B cell (primary cell): ENCODE results near the gene ABHD5. TPM values are rescaled to one million over a fixed set of nuclear protein-coding genes. Genes with fewer than 3 reads are reported as not detected.

ENCODE experiments used
- ATAC-seq: fragments of 200-7000 bp; cut with Tn5 transposase; one replicate; pipeline ENCODE4 v1.10.0; 2021; ENCODE audit warnings: low read depth, mild to moderate bottlenecking, moderate number of reproducible peaks, moderate library complexity
- CTCF ChIA-PET: fragments of 350-600 bp; sonication (Branson Sonifier 250); formaldehyde crosslinking; loops from one replicate; lab custom pipeline; 2021; ENCODE audit warnings: antibody characterized with exemption, inconsistent platforms; lab: Charles Lee
- POLR2A ChIA-PET: fragments of 350-600 bp; sonication (Branson Sonifier 250); formaldehyde crosslinking; loops from one replicate; lab custom pipeline; 2021; ENCODE audit warnings: antibody characterized with exemption; lab: Charles Lee
- DNase-seq: peaks from one replicate; pipeline ENCODE4 v3.0.0; 2013
- H2AFZ ChIP-seq: 2 replicates; pipeline ENCODE4 v1.6.1; 2012; ENCODE audit warnings: mild to moderate bottlenecking, low read depth, low read length; ENCODE audit not compliant: insufficient read depth, poor library complexity, severe bottlenecking
- H3K27ac ChIP-seq, 2 donors: 1 replicate in 1 of 2; 2 replicates in 1 of 2; pipeline ENCODE4 v1.5.1; 2012 to 2013; ENCODE audit warnings: low read length in 2 of 2, mild to moderate bottlenecking in 2 of 2, moderate library complexity in 1 of 2
- H3K27me3 ChIP-seq, 4 experiments: fragments of 200-600 bp in 1 of 4; sonication (generic) in 1 of 4; replicated peaks in 1 of 4; 1 replicate in 2 of 4; 2 replicates in 2 of 4; pipeline versions ENCODE4 v1.6.1 to v1.7.0; 2013 to 2016; ENCODE audit warnings: low read length in 3 of 4, mild to moderate bottlenecking in 2 of 4, mixed read lengths in 1 of 4, moderate library complexity in 1 of 4; ENCODE audit not compliant: insufficient read depth in 4 of 4, control insufficient read depth in 3 of 4; ENCODE audit errors: control extremely low read depth in 1 of 4
- H3K36me3 ChIP-seq, 2 experiments: replicated peaks in 1 of 2; 1 replicate in 1 of 2; 2 replicates in 1 of 2; pipeline versions ENCODE4 v1.6.1 to v1.7.1; 2013; ENCODE audit warnings: low read length in 1 of 2; ENCODE audit not compliant: insufficient read depth in 2 of 2, control insufficient read depth in 1 of 2; ENCODE audit errors: control extremely low read depth in 1 of 2, extremely low read depth in 1 of 2
- H3K4me1 ChIP-seq, 2 donors: fragments of 200-600 bp in 1 of 2; sonication (generic) in 1 of 2; 1 replicate in 1 of 2; 2 replicates in 1 of 2; pipeline versions ENCODE4 v1.5.1 to v1.6.1; 2013 to 2017; ENCODE audit warnings: low read length in 2 of 2; ENCODE audit not compliant: control insufficient read depth in 2 of 2, insufficient read depth in 2 of 2
- H3K4me2 ChIP-seq: replicated peaks from 2 replicates; pipeline ENCODE3; 2012; ENCODE audit warnings: mild to moderate bottlenecking, low read depth, low read length; ENCODE audit not compliant: poor library complexity, severe bottlenecking
- H3K4me3 ChIP-seq, 5 experiments: fragments of 200-600 bp in 1 of 5; sonication (generic) in 1 of 5; 1 replicate in 3 of 5; 2 replicates in 2 of 5; pipeline versions ENCODE4 v1.5.1 to v1.7.0; 2011 to 2016; ENCODE audit warnings: low read length in 4 of 5, mild to moderate bottlenecking in 4 of 5, low read depth in 2 of 5, control low read depth in 1 of 5, moderate library complexity in 1 of 5; ENCODE audit not compliant: insufficient read depth in 1 of 5; ENCODE audit errors: control extremely low read depth in 1 of 5, extremely low read depth in 1 of 5
- H3K79me2 ChIP-seq: fragments of 200-600 bp; sonication (generic); one replicate; pipeline ENCODE4 v1.6.0; 2016; ENCODE audit warnings: low read length; ENCODE audit not compliant: control insufficient read depth, insufficient read depth
- H3K9ac ChIP-seq: fragments of 200-600 bp; sonication (generic); 2 replicates; pipeline ENCODE4 v1.6.1; 2017; ENCODE audit warnings: mild to moderate bottlenecking, low read length, moderate library complexity
- H3K9me3 ChIP-seq, 3 donors: one replicate each; pipeline versions ENCODE4 v1.6.1 to v1.7.1; 2013; ENCODE audit warnings: low read length in 2 of 3; ENCODE audit not compliant: control insufficient read depth in 2 of 3, insufficient read depth in 1 of 3; ENCODE audit errors: control extremely low read depth in 1 of 3
- H4K20me1 ChIP-seq: 2 replicates; pipeline ENCODE4 v1.6.0; 2012; ENCODE audit warnings: mild to moderate bottlenecking, low read length; ENCODE audit not compliant: insufficient read depth, control insufficient read depth, poor library complexity, severe bottlenecking
- H3K27ac Mint-ChIP-seq: one replicate; pipeline ENCODE4 v1.8.0; 2021; ENCODE audit warnings: mixed read lengths
- H3K27me3 Mint-ChIP-seq: one replicate; pipeline ENCODE4 v1.8.0; 2021; ENCODE audit warnings: mixed read lengths
- H3K4me1 Mint-ChIP-seq: one replicate; pipeline ENCODE4 v1.8.0; 2021; ENCODE audit warnings: mixed read lengths
- H3K4me3 Mint-ChIP-seq: one replicate; pipeline ENCODE4 v1.8.0; 2021; ENCODE audit warnings: mixed read lengths
- H3K9me3 Mint-ChIP-seq: one replicate; pipeline ENCODE4 v1.8.0; 2022; ENCODE audit warnings: mixed read lengths; ENCODE audit not compliant: insufficient read depth
- CTCF ChIP-seq: fragments of 200-600 bp; IDR thresholded peaks from one replicate; pipeline ENCODE4 v1.8.0; 2022; ENCODE audit warnings: antibody characterized with exemption, mild to moderate bottlenecking
- EZH2 ChIP-seq: IDR thresholded peaks from 2 replicates; pipeline ENCODE4 v1.6.1; 2012; ENCODE audit warnings: borderline replicate concordance, low read depth, mild to moderate bottlenecking, moderate library complexity, low read length; ENCODE audit not compliant: insufficient read depth, poor library complexity, severe bottlenecking
- WGBS: methylation state at CpG from one replicate; pipeline ENCODE4 v1.1.5; 2013; ENCODE audit warnings: missing lambda C conversion rate; ENCODE audit not compliant: insufficient coverage; 5-methylcytosine and 5-hydroxymethylcytosine counted together
- intact Hi-C: fragments of 100-400 bp; cut with micrococcal nuclease; formaldehyde crosslinking; loops from one replicate; pipeline ENCODE4 v1.10.0; 2022
- polyA plus RNA-seq: library from polyadenylated mRNA; depleted of rRNA; stranded (reverse); fragments of >200 nt; gene quantifications from 2 replicates; pipeline ENCODE4 v1.2.3, GENCODE V29; 2012
- total RNA-seq, 2 donors: library from RNA; stranded (reverse); fragments of 120-200 nt in 1 of 2; gene quantifications; 1 replicate in 1 of 2; 2 replicates in 1 of 2; pipeline versions ENCODE4 v1.2.3 to v1.2.4, GENCODE V29; 2013 to 2022

ABHD5 gene
- total and polyA plus RNA-seq, 2 donors (not counting 1 experiment from before 2014, with no cell fraction given): 4.7 to 12.1 TPM

- no peaks in the 10 kb centered on the region for H3K36me3 ChIP-seq
- Mint-ChIP-seq H3K27me3 (peaks cover 4% of the 10 kb centered on the region), H3K4me1 (no peaks in the 10 kb centered on the region), H3K9me3 (no peaks in the 10 kb centered on the region), H3K4me3 (no peak overlapping the region), H3K27ac (no peak overlapping the region)
- ChIA-PET CTCF (no interaction called here), POLR2A (no interaction called here)
- H3K79me2 ChIP-seq: no peaks in the 10 kb centered on the region
- 100% methylated on average over 1 of the region's 2 CpGs for WGBS
- no peaks in the 10 kb centered on the region for H4K20me1 ChIP-seq
- intact Hi-C loops: no loop called here
- no peak overlapping the region for H2AFZ ChIP-seq
- H3K4me2 ChIP-seq: no peak overlapping the region
- no peaks in the 10 kb centered on the region for H3K4me1 ChIP-seq
- H3K27me3 ChIP-seq: peaks cover 0 to 3% (median 0%) of the 10 kb centered on the region in 4 experiments
- ATAC-seq (no peak), DNase-seq (no peak)
- TF ChIP-seq EZH2 (no peak), CTCF (no peak)
- no peak overlapping the region for H3K27ac ChIP-seq
- H3K9me3 ChIP-seq: no peaks in the 10 kb centered on the region
- H3K4me3 ChIP-seq: no peak overlapping the region
- H3K9ac ChIP-seq: no peak overlapping the region
Observed at GRCh38 chr3:43738305-43738704, 47.6 kb downstream of the ABHD5 start.

GRCh38 chr3:43742920-43743319 lies 52.2 kb downstream of the ABHD5 start:
- Histone ChIP-seq H3K4me1 (no peaks in the 10 kb centered on the region), H2AFZ (no peak overlapping the region), H3K4me3 (no peak overlapping the region), H3K9me3 (peaks cover 0 to 7% (median 3%) of the 10 kb centered on the region in 3 donors), H3K27me3 (peaks cover 0 to 5% (median 2%) of the 10 kb centered on the region in 4 experiments), H3K36me3 (no peaks in the 10 kb centered on the region), H3K27ac (no peak overlapping the region), H4K20me1 (no peaks in the 10 kb centered on the region), H3K79me2 (no peaks in the 10 kb centered on the region), H3K4me2 (no peak overlapping the region), H3K9ac (no peak overlapping the region)
- ChIA-PET CTCF (no interaction called here), POLR2A (no interaction called here)
- DNase-seq (no peak), ATAC-seq (no peak)
- intact Hi-C loops: loop anchor here (2.0 kb wide), 1 partner anchor 198 kb away; no protein-coding TSS in a partner anchor
- Mint-ChIP-seq H3K27ac (no peak overlapping the region), H3K4me3 (no peak overlapping the region), H3K9me3 (peaks cover 7% of the 10 kb centered on the region), H3K4me1 (no peaks in the 10 kb centered on the region), H3K27me3 (peaks cover 8% of the 10 kb centered on the region)
- WGBS: 75% methylated on average over 2 of the region's 3 CpGs
- TF ChIP-seq CTCF (no peak), EZH2 (no peak)
